Ovary (tissue), 3 donors: Measurements from ENCODE around the gene SLC1A2.

Experiments
- EP300 ChIP-seq: sonication (generic); formaldehyde crosslinking; IDR thresholded peaks from one replicate; pipeline ENCODE4 v1.6.1; 2017; ENCODE audit warnings: antibody characterized with exemption
- POLR2A ChIP-seq: fragments of 450-650 bp; IDR thresholded peaks from one replicate; pipeline ENCODE4 v1.6.1; 2017; ENCODE audit warnings: antibody characterized with exemption, mild to moderate bottlenecking, moderate library complexity
- TF ChIP-seq, protein P1 (sequence below), 3 donors: fragments of 450-650 bp in 2 of 3; fragments of 200-600 bp in 1 of 3; IDR thresholded peaks; one replicate each; pipeline versions ENCODE4 v1.5.1 to v1.8.0; 2016 to 2022; ENCODE audit warnings: antibody characterized with exemption in 3 of 3, mild to moderate bottlenecking in 1 of 3
- donor health status: DM: no; HTN: no; CAD: no.

DNA sequence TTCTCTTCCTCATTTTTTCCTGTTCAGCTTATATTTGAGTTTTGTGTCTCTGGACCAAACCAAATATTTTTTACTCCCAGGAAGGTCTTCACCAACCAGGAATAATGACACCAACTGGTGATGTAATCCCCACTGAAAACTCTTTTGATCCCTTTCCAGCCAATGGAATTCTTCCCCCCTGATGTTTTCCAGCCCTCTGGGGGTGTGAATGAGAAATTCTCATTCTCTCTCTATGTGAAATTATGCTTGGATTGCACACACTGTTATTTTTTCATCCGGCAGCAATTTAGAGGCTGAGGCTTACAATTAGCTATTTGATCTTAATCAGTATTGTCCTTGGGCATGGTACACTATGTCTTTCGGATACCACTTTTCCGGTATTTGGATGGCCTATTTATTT, 39.5 kb upstream of the SLC1A2 start:
- TF ChIP-seq POLR2A, result no peak
- TF ChIP-seq, protein P1, sequence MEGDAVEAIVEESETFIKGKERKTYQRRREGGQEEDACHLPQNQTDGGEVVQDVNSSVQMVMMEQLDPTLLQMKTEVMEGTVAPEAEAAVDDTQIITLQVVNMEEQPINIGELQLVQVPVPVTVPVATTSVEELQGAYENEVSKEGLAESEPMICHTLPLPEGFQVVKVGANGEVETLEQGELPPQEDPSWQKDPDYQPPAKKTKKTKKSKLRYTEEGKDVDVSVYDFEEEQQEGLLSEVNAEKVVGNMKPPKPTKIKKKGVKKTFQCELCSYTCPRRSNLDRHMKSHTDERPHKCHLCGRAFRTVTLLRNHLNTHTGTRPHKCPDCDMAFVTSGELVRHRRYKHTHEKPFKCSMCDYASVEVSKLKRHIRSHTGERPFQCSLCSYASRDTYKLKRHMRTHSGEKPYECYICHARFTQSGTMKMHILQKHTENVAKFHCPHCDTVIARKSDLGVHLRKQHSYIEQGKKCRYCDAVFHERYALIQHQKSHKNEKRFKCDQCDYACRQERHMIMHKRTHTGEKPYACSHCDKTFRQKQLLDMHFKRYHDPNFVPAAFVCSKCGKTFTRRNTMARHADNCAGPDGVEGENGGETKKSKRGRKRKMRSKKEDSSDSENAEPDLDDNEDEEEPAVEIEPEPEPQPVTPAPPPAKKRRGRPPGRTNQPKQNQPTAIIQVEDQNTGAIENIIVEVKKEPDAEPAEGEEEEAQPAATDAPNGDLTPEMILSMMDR (IDR thresholded peaks at IDR 0.05), result no peak
- TF ChIP-seq EP300, result no peak
